ENCODE results near the gene UGT2B17.

UGT2B17 gene

DNA sequence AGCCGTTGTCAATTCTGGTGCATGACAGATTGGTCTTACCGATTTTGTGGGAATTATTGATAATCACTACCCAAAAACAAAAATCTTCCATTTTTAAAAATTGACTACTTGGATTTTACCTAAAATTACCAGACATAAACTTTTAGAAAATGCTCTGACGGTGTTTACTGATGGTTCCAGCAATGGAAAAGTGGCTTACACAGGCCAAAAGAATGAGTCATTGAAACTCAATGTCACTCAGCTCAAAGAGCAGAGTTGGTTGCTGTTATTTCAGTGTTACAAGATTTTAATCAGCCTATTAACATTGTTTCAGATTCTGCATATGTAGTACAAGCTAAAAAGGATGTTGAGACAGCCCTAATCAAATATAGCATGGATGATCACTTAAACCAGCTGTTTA lies 23.0 kb upstream of the UGT2B17 start:
- no peaks in the 10 kb centered on the region for H3K4me1 ChIP-seq (ENCODE audit: insufficient read depth, low read length)
- no peak overlapping the region for H3K4me2 ChIP-seq (ENCODE audit: insufficient read depth, low read length)
- no peaks in the 10 kb centered on the region for H3K36me3 ChIP-seq (ENCODE audit: insufficient read depth, low read length)
- H3K4me3 ChIP-seq (ENCODE audit: low read depth in 1 of 2, low read length in 2 of 2) = no peak overlapping the region
- no peaks in the 10 kb centered on the region for H3K9me3 ChIP-seq (ENCODE audit: insufficient read depth, low read length, severe bottlenecking)
- H3K27me3 ChIP-seq (ENCODE audit: insufficient read depth, low read length, poor library complexity) = no peaks in the 10 kb centered on the region
- H2AFZ ChIP-seq (ENCODE audit: low read depth, low read length) = no peak overlapping the region
- no peaks in the 10 kb centered on the region for H3K79me2 ChIP-seq (ENCODE audit: insufficient read depth, low read length)
- H3K27ac ChIP-seq (ENCODE audit: low read length) = no peak overlapping the region
- ATAC-seq (ENCODE audit: insufficient read depth, low read depth) = no peak
- no peaks in the 10 kb centered on the region for H4K20me1 ChIP-seq (ENCODE audit: insufficient read depth, low read length)
- no peak overlapping the region for H3K9ac ChIP-seq (ENCODE audit: low read depth, low read length)
- no peak for TF ChIP-seq EZH2 (IDR thresholded peaks at IDR 0.05; ENCODE audit: borderline replicate concordance, low read depth, low read length, severe bottlenecking)
- TF ChIP-seq, protein P1, sequence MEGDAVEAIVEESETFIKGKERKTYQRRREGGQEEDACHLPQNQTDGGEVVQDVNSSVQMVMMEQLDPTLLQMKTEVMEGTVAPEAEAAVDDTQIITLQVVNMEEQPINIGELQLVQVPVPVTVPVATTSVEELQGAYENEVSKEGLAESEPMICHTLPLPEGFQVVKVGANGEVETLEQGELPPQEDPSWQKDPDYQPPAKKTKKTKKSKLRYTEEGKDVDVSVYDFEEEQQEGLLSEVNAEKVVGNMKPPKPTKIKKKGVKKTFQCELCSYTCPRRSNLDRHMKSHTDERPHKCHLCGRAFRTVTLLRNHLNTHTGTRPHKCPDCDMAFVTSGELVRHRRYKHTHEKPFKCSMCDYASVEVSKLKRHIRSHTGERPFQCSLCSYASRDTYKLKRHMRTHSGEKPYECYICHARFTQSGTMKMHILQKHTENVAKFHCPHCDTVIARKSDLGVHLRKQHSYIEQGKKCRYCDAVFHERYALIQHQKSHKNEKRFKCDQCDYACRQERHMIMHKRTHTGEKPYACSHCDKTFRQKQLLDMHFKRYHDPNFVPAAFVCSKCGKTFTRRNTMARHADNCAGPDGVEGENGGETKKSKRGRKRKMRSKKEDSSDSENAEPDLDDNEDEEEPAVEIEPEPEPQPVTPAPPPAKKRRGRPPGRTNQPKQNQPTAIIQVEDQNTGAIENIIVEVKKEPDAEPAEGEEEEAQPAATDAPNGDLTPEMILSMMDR (IDR thresholded peaks at IDR 0.05; ENCODE audit: borderline replicate concordance, extremely low read depth, low read length, poor library complexity, severe bottlenecking) = no peak
- DNase-seq = no peak

DNA sequence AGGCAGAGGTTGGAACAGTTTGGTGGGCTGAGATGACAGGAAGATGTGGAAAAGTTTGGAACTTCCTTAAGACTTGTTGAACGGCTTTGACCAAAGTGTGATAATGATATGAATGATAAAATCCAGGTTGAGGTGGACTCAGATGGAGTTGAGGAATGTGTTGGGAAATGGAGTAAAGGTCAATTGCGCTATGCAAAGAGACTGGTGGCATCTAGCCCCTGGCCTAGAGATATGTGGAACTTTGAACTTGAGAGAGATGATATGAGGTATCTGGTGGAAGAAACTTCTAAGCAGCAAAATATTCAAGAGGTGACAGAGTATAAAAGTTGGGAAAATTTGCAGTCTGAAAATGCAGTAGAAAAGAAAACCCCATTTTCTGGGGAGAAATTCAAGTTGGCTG lies 21.4 kb upstream of the UGT2B17 start:
- ATAC-seq (ENCODE audit: insufficient read depth, low read depth) (no peak), DNase-seq (no peak)
- Histone ChIP-seq H3K27me3 (ENCODE audit: insufficient read depth, low read length, poor library complexity) (no peaks in the 10 kb centered on the region), H3K4me2 (ENCODE audit: insufficient read depth, low read length) (no peak overlapping the region), H3K27ac (ENCODE audit: low read length) (no peak overlapping the region), H3K4me3 (ENCODE audit: low read depth in 1 of 2, low read length in 2 of 2) (no peak overlapping the region), H4K20me1 (ENCODE audit: insufficient read depth, low read length) (no peaks in the 10 kb centered on the region), H3K4me1 (ENCODE audit: insufficient read depth, low read length) (no peaks in the 10 kb centered on the region), H3K9me3 (ENCODE audit: insufficient read depth, low read length, severe bottlenecking) (no peaks in the 10 kb centered on the region), H3K36me3 (ENCODE audit: insufficient read depth, low read length) (no peaks in the 10 kb centered on the region), H2AFZ (ENCODE audit: low read depth, low read length) (no peak overlapping the region), H3K9ac (ENCODE audit: low read depth, low read length) (no peak overlapping the region), H3K79me2 (ENCODE audit: insufficient read depth, low read length) (no peaks in the 10 kb centered on the region)
- TF ChIP-seq EZH2 (IDR thresholded peaks at IDR 0.05; ENCODE audit: borderline replicate concordance, low read depth, low read length, severe bottlenecking) = no peak
- TF ChIP-seq, protein P1 (IDR thresholded peaks at IDR 0.05; ENCODE audit: borderline replicate concordance, extremely low read depth, low read length, poor library complexity, severe bottlenecking) = no peak

DNA sequence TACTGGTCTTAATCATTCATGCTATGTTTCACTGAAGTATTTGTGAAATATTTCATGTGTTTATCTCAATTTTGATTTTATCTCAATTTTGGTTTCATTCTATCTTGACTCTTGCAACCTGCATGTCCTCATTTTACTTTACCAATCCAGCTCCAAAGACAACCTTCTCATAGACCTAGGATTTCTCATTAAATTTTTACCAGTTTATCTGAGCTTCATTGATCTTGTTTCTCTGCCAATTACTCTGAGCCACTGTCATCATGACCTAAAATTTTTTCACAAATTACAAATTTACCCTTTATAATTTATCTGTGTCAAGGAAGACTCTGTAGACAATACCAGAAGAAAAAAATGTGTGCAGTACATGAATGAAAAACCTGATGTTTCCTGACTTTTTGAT lies 18.6 kb upstream of the UGT2B17 start:
- TF ChIP-seq, protein P1 (IDR thresholded peaks at IDR 0.05; ENCODE audit: borderline replicate concordance, extremely low read depth, low read length, poor library complexity, severe bottlenecking) = no peak
- TF ChIP-seq EZH2 (IDR thresholded peaks at IDR 0.05; ENCODE audit: borderline replicate concordance, low read depth, low read length, severe bottlenecking) = no peak
- no peak overlapping the region for H3K4me3 ChIP-seq (ENCODE audit: low read depth in 1 of 2, low read length in 2 of 2)
- H3K27me3 ChIP-seq (ENCODE audit: insufficient read depth, low read length, poor library complexity) = no peaks in the 10 kb centered on the region
- H3K4me1 ChIP-seq (ENCODE audit: insufficient read depth, low read length) = no peaks in the 10 kb centered on the region
- H2AFZ ChIP-seq (ENCODE audit: low read depth, low read length) = no peak overlapping the region
- ATAC-seq (ENCODE audit: insufficient read depth, low read depth) = no peak
- H3K36me3 ChIP-seq (ENCODE audit: insufficient read depth, low read length) = no peaks in the 10 kb centered on the region
- no peak overlapping the region for H3K9ac ChIP-seq (ENCODE audit: low read depth, low read length)
- no peaks in the 10 kb centered on the region for H3K9me3 ChIP-seq (ENCODE audit: insufficient read depth, low read length, severe bottlenecking)
- DNase-seq = no peak
- no peak overlapping the region for H3K4me2 ChIP-seq (ENCODE audit: insufficient read depth, low read length)
- no peaks in the 10 kb centered on the region for H4K20me1 ChIP-seq (ENCODE audit: insufficient read depth, low read length)
- H3K27ac ChIP-seq (ENCODE audit: low read length) = no peak overlapping the region
- no peaks in the 10 kb centered on the region for H3K79me2 ChIP-seq (ENCODE audit: insufficient read depth, low read length)

DNA sequence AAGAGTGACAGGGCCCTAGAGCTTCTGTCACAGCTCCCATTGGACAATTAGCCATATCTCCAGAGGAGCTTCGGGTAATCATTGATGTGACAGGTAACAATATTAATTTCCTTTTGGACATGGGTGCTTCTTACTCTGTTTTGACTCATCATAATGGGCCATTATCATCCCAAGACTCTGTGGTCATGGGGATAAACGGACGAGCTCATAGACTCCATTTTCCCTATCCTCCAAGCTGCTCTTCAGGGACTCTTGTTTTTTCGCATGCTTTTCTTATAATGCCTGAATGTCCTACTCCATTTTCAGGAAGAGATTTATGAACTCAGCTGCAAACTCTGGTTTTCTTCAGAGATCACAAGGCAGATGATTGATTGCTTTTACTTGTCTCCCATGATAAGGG lies 17.0 kb upstream of the UGT2B17 start:
- H3K4me2 ChIP-seq (ENCODE audit: insufficient read depth, low read length) = no peak overlapping the region
- DNase-seq (no peak), ATAC-seq (ENCODE audit: insufficient read depth, low read depth) (no peak)
- no peak overlapping the region for H3K9ac ChIP-seq (ENCODE audit: low read depth, low read length)
- TF ChIP-seq, protein P1 (IDR thresholded peaks at IDR 0.05; ENCODE audit: borderline replicate concordance, extremely low read depth, low read length, poor library complexity, severe bottlenecking) = no peak
- no peak for TF ChIP-seq EZH2 (IDR thresholded peaks at IDR 0.05; ENCODE audit: borderline replicate concordance, low read depth, low read length, severe bottlenecking)
- H4K20me1 ChIP-seq (ENCODE audit: insufficient read depth, low read length) = no peaks in the 10 kb centered on the region
- H3K9me3 ChIP-seq (ENCODE audit: insufficient read depth, low read length, severe bottlenecking) = no peaks in the 10 kb centered on the region
- no peaks in the 10 kb centered on the region for H3K36me3 ChIP-seq (ENCODE audit: insufficient read depth, low read length)
- no peaks in the 10 kb centered on the region for H3K27me3 ChIP-seq (ENCODE audit: insufficient read depth, low read length, poor library complexity)
- no peak overlapping the region for H2AFZ ChIP-seq (ENCODE audit: low read depth, low read length)
- H3K4me3 ChIP-seq (ENCODE audit: low read depth in 1 of 2, low read length in 2 of 2) = no peak overlapping the region
- H3K4me1 ChIP-seq (ENCODE audit: insufficient read depth, low read length) = no peaks in the 10 kb centered on the region
- H3K27ac ChIP-seq (ENCODE audit: low read length) = no peak overlapping the region
- H3K79me2 ChIP-seq (ENCODE audit: insufficient read depth, low read length) = no peaks in the 10 kb centered on the region

Measured in DND-41 (cell line).